Upper lobe of left lung (tissue), 4 donors: ENCODE results near the gene TGFBR3.

Experiments used
- POLR2A ChIP-seq, 4 donors: fragments of 450-650 bp; IDR thresholded peaks; one replicate each; pipeline ENCODE4 v1.5.1; 2016 to 2017; ENCODE audit warnings: antibody characterized with exemption in 4 of 4, mild to moderate bottlenecking in 2 of 4
- POLR2AphosphoS5 ChIP-seq, 2 donors: sonication (generic); formaldehyde crosslinking; IDR thresholded peaks; one replicate each; pipeline ENCODE4 v1.5.1; 2017; ENCODE audit warnings: antibody characterized with exemption in 2 of 2
- TF ChIP-seq, protein P1 (sequence below), 6 experiments: fragments of 450-650 bp in 4 of 6; fragments of 200-600 bp in 2 of 6; sonication (generic) in 2 of 6; IDR thresholded peaks; one replicate each; pipeline ENCODE4 v1.5.1; 2016 to 2019; ENCODE audit warnings: antibody characterized with exemption in 6 of 6

DNA sequence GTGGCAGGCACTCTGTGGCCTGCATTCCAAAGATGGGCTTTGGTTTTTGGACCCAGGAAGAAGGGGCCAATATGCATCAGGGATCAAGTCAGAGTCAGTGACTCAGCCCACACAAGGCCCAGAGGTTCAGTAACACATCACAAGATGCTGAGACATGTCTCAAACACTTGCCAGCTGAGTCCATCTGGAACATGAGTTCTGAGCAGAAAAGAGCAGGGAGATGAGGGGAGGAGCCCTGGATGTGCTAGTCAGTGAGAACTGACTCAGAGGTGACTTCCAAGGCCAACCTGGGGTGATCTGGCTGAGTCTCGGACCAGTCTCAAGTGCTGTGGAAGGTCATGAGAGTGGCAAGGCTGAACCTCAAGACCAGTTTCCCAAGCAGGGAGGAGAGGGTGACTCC is 235.2 kb downstream of the TGFBR3 start:
- TF ChIP-seq POLR2AphosphoS5 (IDR thresholded peaks at IDR 0.05): peak; percentile 85 to 92
- no peak for TF ChIP-seq POLR2A (IDR thresholded peaks at IDR 0.05)
- TF ChIP-seq, protein P1, sequence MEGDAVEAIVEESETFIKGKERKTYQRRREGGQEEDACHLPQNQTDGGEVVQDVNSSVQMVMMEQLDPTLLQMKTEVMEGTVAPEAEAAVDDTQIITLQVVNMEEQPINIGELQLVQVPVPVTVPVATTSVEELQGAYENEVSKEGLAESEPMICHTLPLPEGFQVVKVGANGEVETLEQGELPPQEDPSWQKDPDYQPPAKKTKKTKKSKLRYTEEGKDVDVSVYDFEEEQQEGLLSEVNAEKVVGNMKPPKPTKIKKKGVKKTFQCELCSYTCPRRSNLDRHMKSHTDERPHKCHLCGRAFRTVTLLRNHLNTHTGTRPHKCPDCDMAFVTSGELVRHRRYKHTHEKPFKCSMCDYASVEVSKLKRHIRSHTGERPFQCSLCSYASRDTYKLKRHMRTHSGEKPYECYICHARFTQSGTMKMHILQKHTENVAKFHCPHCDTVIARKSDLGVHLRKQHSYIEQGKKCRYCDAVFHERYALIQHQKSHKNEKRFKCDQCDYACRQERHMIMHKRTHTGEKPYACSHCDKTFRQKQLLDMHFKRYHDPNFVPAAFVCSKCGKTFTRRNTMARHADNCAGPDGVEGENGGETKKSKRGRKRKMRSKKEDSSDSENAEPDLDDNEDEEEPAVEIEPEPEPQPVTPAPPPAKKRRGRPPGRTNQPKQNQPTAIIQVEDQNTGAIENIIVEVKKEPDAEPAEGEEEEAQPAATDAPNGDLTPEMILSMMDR (IDR thresholded peaks at IDR 0.05): no peak
